Hepatocyte (in vitro differentiated cells): Measurements from ENCODE around the gene NKX1-2. TPM values are rescaled to one million over a fixed set of nuclear protein-coding genes. Genes with fewer than 3 reads are reported as not detected.

Experiments used
- DNase-seq: peaks from one replicate; pipeline ENCODE4 v3.0.0-alpha.2; 2016; ENCODE audit warnings: low spot score
- H2AFZ ChIP-seq: fragments of 200-600 bp; sonication (generic); 2 replicates; pipeline ENCODE4 v1.6.0; 2016; ENCODE audit warnings: antibody characterized with exemption, mild to moderate bottlenecking
- H3K27ac ChIP-seq: fragments of 200-600 bp; sonication (generic); 2 replicates; pipeline ENCODE4 v1.5.1; 2016; ENCODE audit warnings: mild to moderate bottlenecking
- H3K27me3 ChIP-seq: fragments of 200-600 bp; sonication (generic); 2 replicates; pipeline ENCODE4 v1.6.1; 2016
- H3K36me3 ChIP-seq: fragments of 200-600 bp; sonication (generic); replicated peaks from 2 replicates; pipeline ENCODE4 v1.5.1; 2016; ENCODE audit warnings: low read depth; ENCODE audit not compliant: insufficient read depth
- H3K4me1 ChIP-seq: fragments of 200-600 bp; sonication (generic); 2 replicates; pipeline ENCODE4 v1.5.1; 2016; ENCODE audit warnings: mild to moderate bottlenecking, moderate library complexity; ENCODE audit not compliant: insufficient read depth
- H3K4me2 ChIP-seq: fragments of 200-600 bp; sonication (generic); 2 replicates; pipeline ENCODE4 v1.6.0; 2016
- H3K4me3 ChIP-seq: fragments of 200-600 bp; sonication (generic); 2 replicates; pipeline ENCODE4 v1.5.1; 2016; ENCODE audit warnings: mild to moderate bottlenecking
- H3K79me2 ChIP-seq: fragments of 200-600 bp; sonication (generic); 2 replicates; pipeline ENCODE4 v1.6.0; 2017; ENCODE audit warnings: mild to moderate bottlenecking
- H3K9me2 ChIP-seq: fragments of 200-600 bp; sonication (generic); replicated peaks from 2 replicates; pipeline ENCODE4 v1.6.0; 2017; ENCODE audit warnings: mild to moderate bottlenecking; ENCODE audit not compliant: insufficient read depth
- H3K9me3 ChIP-seq: fragments of 200-600 bp; sonication (generic); 2 replicates; pipeline ENCODE4 v1.5.1; 2016; ENCODE audit warnings: low read depth, mild to moderate bottlenecking
- H4K20me1 ChIP-seq: fragments of 200-600 bp; sonication (generic); 2 replicates; pipeline ENCODE4 v1.6.0; 2016; ENCODE audit warnings: mild to moderate bottlenecking; ENCODE audit not compliant: insufficient read depth, poor library complexity, severe bottlenecking
- CTCF ChIP-seq: fragments of 200-600 bp; sonication (generic); IDR thresholded peaks from 2 replicates; pipeline ENCODE4 v1.5.1; 2016; ENCODE audit warnings: antibody characterized with exemption, mild to moderate bottlenecking; ENCODE audit not compliant: poor library complexity
- EZH2 ChIP-seq: fragments of 200-600 bp; sonication (generic); IDR thresholded peaks from 2 replicates; pipeline ENCODE4 v1.6.1; 2016; ENCODE audit warnings: antibody characterized with exemption, mild to moderate bottlenecking, borderline replicate concordance
- EZH2phosphoT487 ChIP-seq: fragments of 200-600 bp; sonication (generic); IDR thresholded peaks from one replicate; pipeline ENCODE4 v1.6.1; 2018; ENCODE audit warnings: antibody characterized with exemption, mild to moderate bottlenecking, low read depth, moderate library complexity; ENCODE audit not compliant: unreplicated experiment, severe bottlenecking
- WGBS: methylation state at CpG from one replicate; pipeline ENCODE4 v1.1.6; 2016; ENCODE audit warnings: low lambda C conversion rate; ENCODE audit errors: missing lambda C conversion rate; 5-methylcytosine and 5-hydroxymethylcytosine counted together
- polyA plus RNA-seq: library from polyadenylated mRNA; unstranded; fragments of >200 nt; fragmentation: Nextera tagmentation; extraction: Ambion mirVana; gene quantifications from 2 replicates; pipeline ENCODE4 v1.2.1, GENCODE V29; 2016
- total RNA-seq: library from RNA; depleted of rRNA; stranded (reverse); fragments of >200 nt; gene quantifications from 2 replicates; pipeline ENCODE4 v1.2.3, GENCODE V29; 2014

The NKX1-2 gene
- total RNA-seq = 2.0 and 5.2 TPM in 2 replicates
- polyA plus RNA-seq = 0.22 and 0.64 TPM in 2 replicates

GRCh38 chr10:124450012-124450782, at the start of gene NKX1-2:
TSS of gene NKX1-2 (minus strand) at chr10:124450035. CDS start at chr10:124449943, 92 bp downstream.
- DNase-seq = peak; percentile 46
- no peak for TF ChIP-seq EZH2phosphoT487
- no peak for TF ChIP-seq CTCF
- no peak for TF ChIP-seq EZH2
- peak within 1 kb of the TSS; percentile 34 for H3K4me3 ChIP-seq
- no peaks in the 10 kb centered on the region for H3K79me2 ChIP-seq
- H3K9me3 ChIP-seq = no peaks in the 10 kb centered on the region
- H3K27me3 ChIP-seq = peaks cover 93% of the 10 kb centered on the region
- WGBS = 6% methylated on average over 24 of the region's 57 CpGs
- H3K4me2 ChIP-seq = peak within 1 kb of the TSS; percentile 94
- H3K9me2 ChIP-seq = no peaks in the 10 kb centered on the region
- H3K27ac ChIP-seq = no peak within 1 kb of the TSS
- H4K20me1 ChIP-seq = no peaks in the 10 kb centered on the region
- H3K36me3 ChIP-seq = no peaks in the 10 kb centered on the region
- peak within 1 kb of the TSS; percentile 45 for H2AFZ ChIP-seq
- H3K4me1 ChIP-seq = peaks cover 14% of the 10 kb centered on the region

- TF ChIP-seq EZH2 (no peak), CTCF (no peak), EZH2phosphoT487 (no peak)
- H3K4me2 ChIP-seq = no peak overlapping the region
- H3K4me1 ChIP-seq = no peaks in the 10 kb centered on the region
- no peaks in the 10 kb centered on the region for H4K20me1 ChIP-seq
- H3K27me3 ChIP-seq = no peaks in the 10 kb centered on the region
- H2AFZ ChIP-seq = no peak overlapping the region
- H3K9me3 ChIP-seq = no peaks in the 10 kb centered on the region
- no peaks in the 10 kb centered on the region for H3K9me2 ChIP-seq
- no peak overlapping the region for H3K27ac ChIP-seq
- no peaks in the 10 kb centered on the region for H3K79me2 ChIP-seq
- 85% methylated on average over 8 of the region's 8 CpGs for WGBS
- H3K4me3 ChIP-seq = no peak overlapping the region
- no peaks in the 10 kb centered on the region for H3K36me3 ChIP-seq
- no peak for DNase-seq
Observed at GRCh38 chr10:124498056-124498455, 48.2 kb upstream of the NKX1-2 start.

GRCh38 chr10:124497196-124497881, 47.5 kb upstream of the NKX1-2 start:
- no peaks in the 10 kb centered on the region for H3K79me2 ChIP-seq
- H3K9me3 ChIP-seq = no peaks in the 10 kb centered on the region
- no peaks in the 10 kb centered on the region for H3K9me2 ChIP-seq
- no peak overlapping the region for H3K27ac ChIP-seq
- no peak for TF ChIP-seq CTCF
- TF ChIP-seq EZH2phosphoT487 = no peak
- no peak for TF ChIP-seq EZH2
- no peak overlapping the region for H2AFZ ChIP-seq
- H3K36me3 ChIP-seq = no peaks in the 10 kb centered on the region
- DNase-seq = no peak
- WGBS = 92% methylated on average over 15 of the region's 15 CpGs
- no peak overlapping the region for H3K4me3 ChIP-seq
- no peak overlapping the region for H3K4me2 ChIP-seq
- H3K27me3 ChIP-seq = no peaks in the 10 kb centered on the region
- no peaks in the 10 kb centered on the region for H4K20me1 ChIP-seq
- H3K4me1 ChIP-seq = no peaks in the 10 kb centered on the region
